Activated CD4-positive, alpha-beta T cell treated with anti-CD3 and anti-CD28 coated beads, Interleukin-2, amount 50 U/mL, for 1 hour (primary cell): Measurements from ENCODE around the gene SPINT3.
"Not testable (repeated sequence)": the region's sequence is repeated elsewhere in the genome, so short reads cannot be mapped to it uniquely, and the experiment has no call there.

Experiments
- DNase-seq: peaks from one replicate; pipeline ENCODE4 v3.0.0-alpha.2; 2020

Gene SPINT3

DNA sequence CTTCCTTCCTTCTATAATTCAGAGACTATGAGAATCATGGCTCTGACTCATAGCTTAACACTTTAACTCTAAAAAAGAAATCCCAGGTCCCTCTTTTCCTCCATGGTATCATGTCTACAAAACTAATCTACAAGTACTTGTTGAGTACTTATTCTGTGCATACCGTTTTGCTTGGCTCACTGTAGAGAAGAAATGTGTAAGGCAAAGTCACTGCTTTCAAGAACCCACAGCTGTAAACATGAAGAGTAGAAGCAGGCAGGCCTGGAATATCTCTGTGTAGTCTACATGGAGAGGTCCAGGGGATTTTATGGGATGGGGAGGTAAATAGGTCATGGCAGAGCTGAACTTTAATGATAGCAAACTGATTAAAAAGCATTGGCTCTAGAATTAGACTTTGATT lies 13.8 kb downstream of the SPINT3 start:
- no peak for DNase-seq

DNA sequence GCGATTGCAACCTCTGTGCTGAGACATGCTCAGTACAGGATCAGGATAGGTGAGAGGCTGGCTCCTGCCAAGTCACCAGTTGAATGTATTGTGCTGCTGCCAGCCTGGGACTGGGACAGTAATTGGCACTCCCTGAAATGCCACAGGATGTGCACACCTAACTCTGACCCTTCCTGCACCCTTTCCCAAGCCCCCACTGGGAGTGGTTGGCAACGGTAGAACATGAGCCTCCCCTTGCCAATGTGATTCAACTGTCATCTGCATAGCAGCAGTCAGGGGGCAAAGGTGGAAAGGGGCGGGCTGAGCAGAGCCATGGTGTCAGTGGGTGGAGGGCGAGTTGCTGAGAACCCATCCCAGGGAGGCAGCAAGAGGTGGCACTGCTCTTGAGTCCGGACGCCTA lies 15.4 kb downstream of the SPINT3 start:
- DNase-seq: no peak

DNA sequence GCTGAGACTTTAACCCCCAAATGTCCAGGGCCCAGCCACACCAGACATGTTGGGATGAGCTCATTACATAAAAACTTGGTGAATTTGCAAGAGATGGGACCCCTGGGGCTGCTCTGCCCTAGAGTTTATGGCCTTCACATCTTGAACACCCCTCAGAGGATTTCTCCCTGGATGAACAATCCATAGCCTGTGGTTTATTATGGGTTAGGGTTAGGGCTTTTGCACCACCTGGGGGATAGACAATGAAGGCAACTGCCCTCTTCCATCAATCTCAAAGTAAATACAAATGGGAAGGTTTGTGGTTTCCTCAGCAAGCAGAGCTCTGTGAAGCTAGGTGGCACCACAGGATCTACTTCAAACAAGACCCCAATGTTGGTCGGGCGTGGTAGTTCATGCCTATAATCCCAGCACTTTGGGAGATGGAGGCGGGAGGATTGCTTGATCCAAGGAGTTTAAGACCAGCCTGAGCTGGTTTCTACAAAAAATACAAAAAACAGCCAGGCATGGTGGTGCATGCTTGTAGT lies 17.4 kb downstream of the SPINT3 start:
- no peak for DNase-seq

DNA sequence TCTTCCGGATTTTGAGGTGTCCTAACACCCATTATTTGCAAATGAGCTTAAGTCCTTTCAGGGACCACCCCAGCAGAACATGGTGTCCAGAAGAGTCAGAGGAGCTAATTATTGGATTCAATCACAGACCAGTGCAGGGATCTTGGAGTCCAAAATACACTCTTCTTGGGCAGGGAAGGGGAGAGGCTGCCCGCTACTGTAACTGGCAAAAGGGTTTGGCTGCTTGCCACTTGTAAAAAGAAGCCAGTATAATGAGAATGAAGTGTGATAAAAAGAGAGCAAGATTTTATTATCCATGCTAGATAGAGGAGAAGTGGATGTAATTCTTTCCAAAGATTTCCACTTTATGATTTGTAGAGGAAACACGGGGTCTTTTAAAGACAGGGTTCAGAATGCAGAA lies 19.3 kb downstream of the SPINT3 start:
- no peak for DNase-seq

DNA sequence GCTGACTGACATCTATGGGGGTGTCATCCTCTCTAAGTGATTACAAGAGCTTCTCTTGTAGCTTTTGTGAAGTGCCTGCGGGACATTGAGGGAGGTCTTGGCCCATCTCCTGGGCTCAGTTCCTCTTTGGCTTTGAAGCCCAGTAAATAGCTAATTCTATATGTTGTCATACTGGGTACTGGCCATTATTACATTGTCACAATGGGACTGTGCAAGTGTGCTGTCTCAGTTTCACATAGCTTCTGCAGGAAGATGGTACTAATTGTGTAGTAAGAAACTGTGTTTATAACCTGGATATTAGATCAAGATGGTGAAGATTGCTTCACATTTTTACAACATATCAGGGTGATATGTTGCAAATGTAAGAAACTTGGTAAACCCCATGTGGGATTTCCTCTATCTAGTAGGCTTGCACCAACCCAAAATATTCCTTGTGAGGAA lies 19.9 kb downstream of the SPINT3 start:
- DNase-seq: no peak

DNA sequence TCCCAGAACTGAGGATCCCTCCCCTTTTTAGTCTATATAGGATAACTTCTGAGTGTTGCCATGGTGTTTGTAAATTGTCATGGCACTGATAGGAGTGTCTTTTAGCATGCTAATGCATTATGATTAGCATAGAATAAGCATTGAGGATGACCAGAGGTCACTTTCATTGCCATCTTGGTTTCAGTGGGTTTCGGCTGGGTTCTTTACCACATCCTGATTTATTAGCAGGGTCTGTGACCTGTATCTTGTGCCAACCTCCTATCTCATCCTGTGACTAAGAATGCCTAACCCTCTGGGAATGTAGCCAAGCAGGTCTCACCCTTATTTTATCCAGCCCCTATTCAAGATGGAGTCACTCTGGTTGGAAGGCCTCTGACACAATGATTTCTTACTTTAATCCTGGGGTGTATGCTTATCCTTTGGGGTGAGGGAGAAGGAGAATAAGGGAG lies 26.3 kb downstream of the SPINT3 start:
- DNase-seq: no peak

DNA sequence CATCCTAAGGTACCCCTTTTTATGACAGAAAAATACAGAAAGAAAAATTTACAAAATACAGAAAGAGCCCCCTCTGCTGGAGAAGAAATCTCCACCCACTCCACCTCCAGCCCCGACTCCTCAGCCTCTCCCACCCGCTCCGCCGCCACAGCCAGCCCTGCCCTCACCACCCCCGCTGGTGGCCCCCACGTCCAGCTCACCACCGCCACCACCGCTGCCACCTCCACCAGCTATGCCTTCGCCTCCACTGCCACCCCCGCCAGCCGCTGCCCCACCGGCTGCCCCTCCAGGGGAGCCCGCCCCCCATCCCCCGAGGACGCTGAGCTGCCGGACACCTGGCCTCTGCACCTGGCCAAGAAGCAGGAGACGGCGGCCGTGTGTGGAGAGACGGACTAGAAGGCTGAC lies 28.2 kb downstream of the SPINT3 start:
- DNase-seq: no peak

DNA sequence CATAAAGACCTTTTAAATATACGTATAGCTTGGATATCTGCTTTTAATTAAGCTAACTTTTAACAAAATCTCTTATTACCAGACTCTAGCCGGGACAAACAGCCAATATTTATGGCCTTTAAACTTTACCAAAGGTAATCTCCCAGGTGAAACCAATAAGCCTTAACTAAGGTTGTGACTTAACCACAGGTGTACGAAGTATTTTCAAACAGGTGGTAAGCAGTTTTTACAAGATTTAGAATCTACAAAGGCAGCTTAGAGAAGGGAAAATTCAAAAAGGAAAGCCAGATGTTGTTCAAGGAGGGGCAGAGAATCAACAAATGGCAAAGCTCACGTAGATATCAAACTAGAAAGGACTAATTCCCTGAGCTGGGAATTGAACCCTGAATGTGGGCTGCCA lies 30.0 kb downstream of the SPINT3 start:
- no peak for DNase-seq

DNA sequence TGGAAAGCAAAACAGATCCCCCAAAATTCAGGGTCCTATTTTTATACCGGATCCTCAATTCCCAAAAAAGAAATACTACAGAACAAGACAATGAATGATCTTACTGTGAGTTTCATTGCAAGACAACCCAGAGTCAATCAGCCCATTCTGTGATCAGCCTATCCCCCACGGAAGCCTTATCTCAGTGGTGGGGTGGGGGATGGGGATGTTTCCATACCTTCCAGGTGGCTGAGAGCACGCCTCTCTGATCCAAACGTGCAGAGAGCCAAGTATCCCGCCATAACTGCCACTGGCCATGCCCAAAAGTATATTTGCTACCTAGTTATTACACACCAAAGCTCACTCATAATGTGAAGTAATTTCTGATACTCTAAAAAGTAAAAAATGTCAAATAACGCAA lies 30.7 kb downstream of the SPINT3 start:
- no peak for DNase-seq

DNA sequence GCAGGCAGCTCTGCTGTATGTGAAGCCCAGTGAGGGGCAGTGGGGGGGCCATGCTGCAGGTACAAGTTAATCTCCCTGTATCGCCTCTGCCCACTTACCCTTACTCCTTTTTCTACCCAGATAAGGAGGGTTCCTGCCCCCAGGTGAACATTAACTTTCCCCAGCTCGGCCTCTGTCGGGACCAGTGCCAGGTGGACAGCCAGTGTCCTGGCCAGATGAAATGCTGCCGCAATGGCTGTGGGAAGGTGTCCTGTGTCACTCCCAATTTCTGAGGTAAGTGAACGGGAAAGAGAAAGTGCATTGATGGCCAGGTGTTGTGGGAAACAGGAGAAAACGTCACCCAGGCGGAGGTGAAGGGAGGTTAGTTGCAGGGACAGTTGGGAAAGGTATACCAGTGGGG lies 35.6 kb downstream of the SPINT3 start:
- DNase-seq: no peak

DNA sequence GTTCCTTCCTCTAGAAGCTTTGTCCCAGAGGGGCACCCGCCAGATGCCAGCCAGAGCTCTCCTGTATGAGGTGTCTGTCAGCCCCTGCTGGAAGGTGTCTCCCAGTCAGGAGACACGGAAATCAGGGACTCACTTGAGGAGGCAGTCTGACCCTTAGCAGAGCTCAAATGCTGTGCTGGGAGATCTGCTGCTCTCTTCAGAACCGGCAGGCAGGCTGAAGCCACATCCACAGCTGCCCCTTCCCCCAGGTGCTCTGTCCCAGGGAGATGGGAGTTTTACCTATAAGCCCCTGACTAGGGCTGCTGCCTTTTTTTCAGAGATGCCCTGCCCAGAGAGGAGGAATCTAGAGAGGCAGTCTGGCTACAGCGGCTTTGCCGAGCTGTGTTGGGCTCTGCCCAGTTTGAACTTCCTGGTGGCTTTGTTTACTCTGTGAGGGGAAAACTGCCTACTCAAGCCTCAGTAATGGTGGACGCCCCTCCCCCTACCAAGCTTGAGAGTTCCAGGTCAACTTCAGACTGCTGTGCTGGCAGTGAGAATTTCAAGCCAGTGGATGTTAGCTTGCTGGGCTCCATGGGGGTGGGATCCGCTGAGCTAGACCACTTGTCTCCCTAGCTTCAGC lies 37.8 kb downstream of the SPINT3 start:
- not testable (repeated sequence) for DNase-seq

DNA sequence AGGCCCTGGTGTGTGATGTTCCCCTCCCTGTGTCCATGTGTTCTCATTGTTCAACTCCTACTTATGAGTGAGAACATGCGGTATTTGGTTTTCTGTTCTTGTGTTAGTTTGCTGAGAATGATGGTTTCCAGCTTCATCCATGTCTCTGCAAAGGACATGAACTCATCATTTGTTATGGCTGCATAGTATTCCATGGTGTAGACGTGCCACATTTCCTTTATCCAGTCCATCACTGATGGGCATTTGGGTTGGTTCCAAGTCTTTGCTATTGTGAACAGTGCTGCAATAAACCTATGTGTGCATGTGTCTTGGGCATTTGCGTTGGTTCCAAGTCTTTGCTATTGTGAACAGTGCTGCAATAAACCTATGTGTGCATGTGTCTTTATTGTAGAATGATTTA lies 43.1 kb downstream of the SPINT3 start:
- not testable (repeated sequence) for DNase-seq

DNA sequence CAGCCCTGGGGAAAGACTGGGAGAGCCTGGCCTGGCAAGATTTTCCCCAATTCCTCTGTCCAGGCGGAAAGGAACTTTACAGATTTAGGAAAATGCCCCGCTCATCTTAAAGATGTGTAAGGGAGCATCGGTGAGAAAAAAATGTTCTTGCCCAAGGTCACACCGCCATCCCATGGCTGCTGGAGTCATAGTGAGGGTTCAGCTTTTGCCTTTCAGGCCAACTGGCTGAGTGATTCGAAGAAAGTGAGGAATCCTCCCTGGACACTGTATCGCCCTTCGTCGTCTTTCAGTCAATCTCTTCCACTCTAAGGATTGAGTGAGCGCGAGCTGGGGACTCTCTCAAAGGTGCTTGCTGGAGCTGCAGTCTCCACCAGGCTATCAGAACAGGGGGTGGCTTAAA lies 44.5 kb downstream of the SPINT3 start:
- DNase-seq: no peak

DNA sequence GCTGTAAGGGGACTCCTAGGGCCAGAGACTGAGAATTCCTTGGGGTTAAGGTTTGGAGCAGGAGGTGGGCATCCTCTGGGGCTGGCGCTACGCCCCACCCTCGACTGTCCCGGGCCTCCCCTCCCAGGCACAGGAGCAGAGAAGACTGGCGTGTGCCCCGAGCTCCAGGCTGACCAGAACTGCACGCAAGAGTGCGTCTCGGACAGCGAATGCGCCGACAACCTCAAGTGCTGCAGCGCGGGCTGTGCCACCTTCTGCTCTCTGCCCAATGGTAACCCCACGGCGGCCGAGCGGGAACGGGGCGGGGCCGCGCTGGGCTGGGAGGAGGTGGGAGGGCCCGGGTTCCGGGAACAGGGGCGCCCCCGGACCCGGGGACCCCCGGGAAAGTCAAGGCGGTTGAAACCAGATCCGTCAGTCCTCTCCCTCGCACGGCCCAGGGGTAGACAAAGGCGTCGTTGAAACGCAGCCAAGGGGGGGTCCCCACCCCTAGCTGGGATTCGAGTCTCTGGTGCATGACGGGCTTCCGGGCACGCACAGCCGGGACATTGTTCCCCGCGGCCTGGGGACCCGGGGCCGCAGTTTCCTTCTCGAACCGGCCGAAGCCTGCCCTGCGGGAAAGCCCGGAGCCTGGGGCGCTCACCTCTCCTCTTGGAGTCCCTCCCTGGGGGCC lies 45.0 kb downstream of the SPINT3 start:
- no peak for DNase-seq

DNA sequence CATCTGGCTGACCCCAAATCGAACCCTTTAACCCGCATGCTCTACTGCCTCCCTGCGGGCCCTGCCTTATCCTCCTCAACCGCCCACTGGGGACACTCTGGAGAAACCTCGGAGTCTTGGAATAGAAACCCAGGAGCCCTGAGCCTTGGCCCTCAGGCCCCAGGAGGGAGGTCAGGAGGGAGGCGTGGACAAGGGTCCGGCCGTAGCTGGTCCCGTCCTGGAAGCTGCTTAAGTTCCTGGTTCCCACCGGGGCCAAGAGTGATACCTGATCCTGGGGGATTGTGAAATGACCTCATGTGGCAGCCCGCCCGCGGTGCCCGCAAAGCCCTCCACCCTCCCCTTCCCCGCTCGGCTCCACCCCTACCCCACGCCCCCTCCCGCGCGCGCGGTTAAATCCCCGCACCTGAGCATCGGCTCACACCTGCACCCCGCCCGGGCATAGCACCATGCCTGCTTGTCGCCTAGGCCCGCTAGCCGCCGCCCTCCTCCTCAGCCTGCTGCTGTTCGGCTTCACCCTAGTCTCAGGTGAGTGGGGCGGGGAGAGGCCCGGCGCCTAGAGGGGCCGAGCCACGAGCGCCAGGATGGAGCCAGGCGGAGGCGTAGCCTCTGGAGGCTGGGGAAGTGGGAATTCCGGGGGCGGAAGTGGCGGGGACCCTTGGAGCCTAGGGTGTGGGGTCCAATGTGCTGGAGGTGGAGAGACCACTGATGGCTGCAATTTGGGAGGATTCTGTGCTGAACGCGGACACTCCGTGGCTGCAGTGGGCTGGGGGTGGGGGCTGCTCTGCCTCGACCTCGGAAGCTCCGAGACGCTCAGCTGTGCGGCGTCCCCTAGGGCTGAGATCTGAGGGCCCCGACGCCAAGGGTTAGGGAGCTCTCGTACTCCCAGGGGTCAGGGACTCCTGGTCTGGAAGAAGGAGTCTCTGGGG lies 45.8 kb downstream of the SPINT3 start, which contains the start of gene WFDC2:
WFDC2 (plus strand) TSS at position 418 of the 926 bp plus-strand sequence; CDS start at position 447, 29 bp downstream.
- DNase-seq: no peak

DNA sequence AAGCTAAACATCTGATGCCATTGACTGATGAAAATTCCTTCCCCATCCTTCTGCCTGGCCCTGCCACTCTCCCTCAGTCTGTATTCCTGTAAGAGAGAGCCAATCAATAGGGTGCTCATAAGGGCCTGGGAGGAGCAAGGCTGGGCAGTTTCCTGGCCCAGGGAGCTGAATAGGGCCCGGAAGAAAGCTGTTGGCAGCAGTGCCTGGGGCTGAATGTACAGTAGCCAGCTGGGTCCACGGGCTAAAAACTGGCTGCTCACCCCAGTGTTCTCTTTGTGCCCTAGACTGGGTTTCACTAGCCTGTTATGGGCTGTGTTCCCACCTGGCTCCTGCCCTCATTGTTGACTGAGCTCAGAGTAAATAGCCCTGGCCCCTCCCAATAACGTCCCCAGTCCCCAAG lies 47.6 kb downstream of the SPINT3 start:
- DNase-seq: no peak

DNA sequence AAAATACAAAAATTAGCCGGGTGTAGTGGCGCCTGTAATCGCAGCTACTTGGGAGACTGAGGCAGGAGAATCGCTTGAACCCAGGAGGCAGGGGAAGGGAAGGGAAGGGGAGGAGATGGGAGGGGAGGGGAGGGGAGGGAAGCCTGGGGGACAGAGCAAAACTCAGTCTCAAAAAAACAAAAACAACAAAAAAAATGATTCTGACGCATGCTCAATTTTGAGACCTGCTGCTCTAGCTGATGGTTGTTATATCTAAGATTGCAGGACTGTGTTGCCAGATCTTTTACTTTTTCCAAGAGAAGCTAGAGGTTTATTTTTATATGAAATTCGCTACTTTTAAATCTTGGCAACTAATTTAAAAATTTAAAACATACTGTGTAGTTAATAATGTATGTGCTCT lies 48.2 kb downstream of the SPINT3 start:
- no peak for DNase-seq

DNA sequence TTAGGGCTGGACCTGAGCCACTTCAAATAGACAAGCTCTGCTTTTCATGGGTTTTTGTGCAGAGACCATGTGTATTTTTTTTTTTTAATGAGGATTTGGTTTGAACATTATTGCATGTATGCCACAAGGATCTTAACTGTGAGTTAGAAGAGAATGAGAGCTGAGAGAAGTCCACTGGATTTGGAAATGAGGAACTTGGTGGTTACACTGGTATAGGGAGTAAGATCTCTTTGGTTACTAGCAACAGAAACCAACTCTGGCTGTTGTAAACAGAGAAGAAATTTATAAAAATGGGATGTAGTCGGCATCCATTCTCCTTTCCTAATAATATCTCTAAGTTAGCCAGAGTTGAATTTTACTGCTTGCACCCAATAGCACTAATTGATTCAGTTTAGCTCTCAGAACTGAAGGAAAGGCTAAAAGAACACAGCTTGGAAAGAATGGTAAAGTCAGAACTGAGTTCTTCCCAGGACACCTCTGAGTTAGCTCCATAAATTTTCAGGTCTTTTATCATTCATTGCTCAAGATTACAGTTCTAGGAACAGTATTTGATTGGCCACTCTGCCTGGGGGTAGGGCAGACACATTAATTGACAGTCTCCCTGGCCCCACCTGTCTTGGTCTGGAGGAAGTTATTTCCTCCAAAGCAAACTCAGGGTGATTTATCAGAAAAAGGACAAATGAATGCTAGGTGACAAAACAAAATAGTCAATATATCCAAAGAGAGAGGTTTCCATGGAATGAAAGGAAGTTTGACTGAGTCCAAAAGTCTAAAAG lies 49.7 kb downstream of the SPINT3 start:
- DNase-seq: no peak

DNA sequence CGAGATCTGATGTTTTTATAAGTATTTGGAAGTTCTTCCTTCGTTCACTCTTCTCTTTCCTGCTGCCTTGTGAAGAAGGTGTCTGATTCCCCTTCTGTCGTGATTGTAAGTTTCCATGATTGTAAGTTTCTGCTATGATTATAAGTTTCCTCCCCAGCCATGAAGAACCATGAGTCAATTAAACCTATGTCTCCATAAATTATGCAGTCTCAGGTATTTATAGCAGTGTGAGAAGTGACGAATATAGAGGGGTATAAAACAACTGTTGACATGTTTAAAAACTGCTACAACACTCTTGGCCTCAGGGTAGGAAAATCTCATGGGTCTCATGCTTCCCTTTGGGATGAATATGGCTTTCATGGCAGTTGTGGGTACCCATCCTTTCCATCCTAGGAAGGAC lies 51.7 kb downstream of the SPINT3 start:
- DNase-seq: no peak

DNA sequence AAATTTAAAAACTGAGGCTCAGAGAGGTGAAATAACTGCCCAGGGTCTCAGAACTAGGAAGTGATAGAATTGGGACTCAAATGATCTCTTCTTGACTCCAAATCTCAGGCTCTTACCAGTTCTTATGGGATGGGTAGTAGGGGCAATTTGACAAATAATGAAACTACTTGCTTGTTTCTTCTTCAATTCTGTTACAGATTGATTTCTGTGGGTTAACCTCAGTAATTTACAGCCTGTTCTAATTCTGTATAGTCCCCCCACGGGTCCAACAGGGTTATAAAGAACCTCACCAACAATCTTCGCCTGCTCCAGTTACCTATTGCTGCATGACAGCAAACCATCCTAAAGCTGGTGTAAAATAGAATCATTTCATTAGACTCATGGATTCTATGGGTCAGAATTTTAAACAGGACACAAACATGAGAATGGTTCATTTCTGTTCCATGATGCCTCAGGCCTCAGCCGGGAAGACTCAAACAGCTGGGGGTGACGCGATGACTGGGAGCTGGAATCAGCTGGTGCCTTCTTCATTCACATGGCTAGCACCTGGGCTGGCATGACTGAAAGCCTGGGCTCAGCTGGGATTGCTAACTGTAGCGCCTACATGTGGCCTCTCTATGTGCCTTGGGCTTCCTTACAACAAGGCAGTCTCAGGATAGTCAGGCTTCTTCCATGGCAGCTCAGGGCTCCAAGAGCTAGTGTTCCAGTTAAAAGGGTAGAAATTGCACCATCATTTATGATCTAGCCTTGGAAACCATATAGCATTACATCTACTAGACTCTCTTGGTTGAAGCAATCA lies 52.5 kb downstream of the SPINT3 start:
- DNase-seq: no peak
